ENCODE data around the gene SMYD3. TPM values are rescaled to one million over a fixed set of nuclear protein-coding genes. Genes with fewer than 3 reads are reported as not detected.

The SMYD3 gene
- polyA plus RNA-seq, 1 experiment, result 39.9 TPM

DNA sequence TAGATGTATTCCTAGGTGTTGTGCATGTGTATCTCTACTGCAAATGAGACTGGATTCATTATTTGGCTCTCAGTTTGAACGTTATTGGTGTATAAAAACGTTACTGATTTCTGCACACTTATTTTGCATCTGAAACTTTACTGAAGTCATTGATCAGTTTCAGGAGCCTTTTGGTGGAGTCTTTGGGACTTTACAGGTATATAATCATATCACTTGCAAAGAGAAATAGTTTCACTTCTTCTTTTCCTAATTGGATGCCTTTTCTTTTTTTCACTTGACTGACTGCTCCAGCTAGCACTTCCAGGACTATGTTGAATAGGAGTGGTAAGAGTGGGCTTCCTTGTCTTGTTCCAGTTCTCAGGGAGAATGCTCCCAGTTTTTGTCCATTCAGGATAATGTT is 252.2 kb downstream of the SMYD3 start:
- ChIA-PET POLR2A (no interaction called here), CTCF (no interaction called here)
- no peaks in the 10 kb centered on the region for H3K27me3 ChIP-seq (ENCODE audit: control insufficient read depth, insufficient read depth, low read length)

DNA sequence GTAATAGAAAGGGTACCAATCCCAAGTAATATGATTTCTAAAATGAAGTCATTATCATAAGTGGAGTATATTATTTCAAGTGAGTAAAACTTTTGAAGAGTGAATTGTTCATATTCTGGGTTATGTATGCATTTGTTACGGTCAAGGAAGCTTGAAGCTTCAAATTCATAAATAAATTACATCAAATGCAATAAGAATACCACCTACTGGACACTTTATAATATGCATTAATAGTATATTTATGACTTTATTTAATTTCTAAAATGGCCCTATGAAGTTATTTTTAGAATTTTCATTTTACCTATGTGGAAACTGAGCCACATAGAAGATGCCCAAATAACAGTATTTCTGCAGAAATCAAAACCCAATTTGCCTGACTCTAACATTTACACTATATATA is 260.6 kb downstream of the SMYD3 start:
- no peak for DNase-seq (ENCODE audit: low read depth, low spot score)
- Histone ChIP-seq H3K27ac (ENCODE audit: low read depth, low read length) (no peak overlapping the region), H3K4me3 (ENCODE audit: low read depth, low read length) (no peak overlapping the region), H3K27me3 (ENCODE audit: control insufficient read depth, insufficient read depth, low read length) (no peaks in the 10 kb centered on the region), H3K9me3 (ENCODE audit: control insufficient read depth, insufficient read depth, low read length) (no peaks in the 10 kb centered on the region)
- ChIA-PET POLR2A (no interaction called here), CTCF (interaction anchor here (0.7 to 1.2 kb wide), 2 partner anchors 18 to 233 kb away, joined by 3 read pairs; no protein-coding TSS in a partner anchor)
- TF ChIP-seq, protein P1, sequence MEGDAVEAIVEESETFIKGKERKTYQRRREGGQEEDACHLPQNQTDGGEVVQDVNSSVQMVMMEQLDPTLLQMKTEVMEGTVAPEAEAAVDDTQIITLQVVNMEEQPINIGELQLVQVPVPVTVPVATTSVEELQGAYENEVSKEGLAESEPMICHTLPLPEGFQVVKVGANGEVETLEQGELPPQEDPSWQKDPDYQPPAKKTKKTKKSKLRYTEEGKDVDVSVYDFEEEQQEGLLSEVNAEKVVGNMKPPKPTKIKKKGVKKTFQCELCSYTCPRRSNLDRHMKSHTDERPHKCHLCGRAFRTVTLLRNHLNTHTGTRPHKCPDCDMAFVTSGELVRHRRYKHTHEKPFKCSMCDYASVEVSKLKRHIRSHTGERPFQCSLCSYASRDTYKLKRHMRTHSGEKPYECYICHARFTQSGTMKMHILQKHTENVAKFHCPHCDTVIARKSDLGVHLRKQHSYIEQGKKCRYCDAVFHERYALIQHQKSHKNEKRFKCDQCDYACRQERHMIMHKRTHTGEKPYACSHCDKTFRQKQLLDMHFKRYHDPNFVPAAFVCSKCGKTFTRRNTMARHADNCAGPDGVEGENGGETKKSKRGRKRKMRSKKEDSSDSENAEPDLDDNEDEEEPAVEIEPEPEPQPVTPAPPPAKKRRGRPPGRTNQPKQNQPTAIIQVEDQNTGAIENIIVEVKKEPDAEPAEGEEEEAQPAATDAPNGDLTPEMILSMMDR (IDR thresholded peaks at IDR 0.05; ENCODE audit: low read depth, low read length), result no peak

More for the DNA sequence above, 252.2 kb downstream of the SMYD3 start:
- Histone ChIP-seq H3K9me3 (ENCODE audit: control insufficient read depth, insufficient read depth, low read length) (no peaks in the 10 kb centered on the region), H3K27ac (ENCODE audit: low read depth, low read length) (no peak overlapping the region), H3K4me3 (ENCODE audit: low read depth, low read length) (no peak overlapping the region)
- TF ChIP-seq, protein P1 (IDR thresholded peaks at IDR 0.05; ENCODE audit: low read depth, low read length), result no peak
- DNase-seq (ENCODE audit: low read depth, low spot score), result no peak

DNA sequence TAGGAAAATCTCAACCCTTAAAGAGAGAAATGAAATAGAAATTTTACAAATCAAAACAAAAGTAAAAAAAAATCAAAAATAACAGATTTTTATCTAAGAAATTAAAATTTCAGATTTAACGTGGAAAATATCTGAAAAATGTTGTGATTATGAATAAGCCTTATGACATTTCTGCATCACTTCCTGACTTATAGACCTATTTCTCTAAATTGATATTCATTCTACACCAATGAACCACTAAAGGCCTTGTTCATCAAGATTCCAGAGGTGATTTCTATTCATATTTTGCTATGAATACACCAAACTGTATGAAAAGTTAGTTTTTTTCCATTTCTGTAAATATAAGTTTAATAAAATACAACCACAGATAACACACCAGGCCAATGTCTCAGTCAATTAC is 261.5 kb downstream of the SMYD3 start:
- H3K4me3 ChIP-seq (ENCODE audit: low read depth, low read length), result no peak overlapping the region
- ChIA-PET POLR2A (no interaction called here), CTCF (interaction anchor here (1.2 kb wide), 1 partner anchor 232 kb away, joined by 3 read pairs; no protein-coding TSS in a partner anchor)
- DNase-seq (ENCODE audit: low read depth, low spot score), result no peak
- H3K27ac ChIP-seq (ENCODE audit: low read depth, low read length), result no peak overlapping the region
- TF ChIP-seq, protein P1 (IDR thresholded peaks at IDR 0.05; ENCODE audit: low read depth, low read length), result no peak
- H3K9me3 ChIP-seq (ENCODE audit: control insufficient read depth, insufficient read depth, low read length), result no peaks in the 10 kb centered on the region
- no peaks in the 10 kb centered on the region for H3K27me3 ChIP-seq (ENCODE audit: control insufficient read depth, insufficient read depth, low read length)

DNA sequence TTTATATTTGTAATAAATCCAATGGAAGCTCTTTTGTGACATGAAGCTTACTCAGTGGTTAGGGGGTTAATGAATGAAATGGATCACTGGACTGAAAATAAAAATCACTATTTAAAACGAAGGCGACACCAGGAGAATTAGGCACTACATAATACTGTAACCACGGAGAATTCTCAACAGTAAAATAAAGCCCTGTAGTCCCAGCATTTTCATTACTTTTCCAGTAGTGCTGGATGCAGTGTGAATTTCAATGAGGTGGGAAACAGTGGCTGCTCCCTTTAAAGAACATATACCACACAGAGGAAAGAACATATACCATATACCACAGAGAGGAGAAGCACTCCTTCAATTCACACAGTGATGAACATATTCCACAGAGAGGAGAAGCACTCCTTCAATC is 275.0 kb downstream of the SMYD3 start:
- CTCF ChIA-PET, result no interaction called here
- Histone ChIP-seq H3K9me3 (ENCODE audit: control insufficient read depth, insufficient read depth, low read length) (no peaks in the 10 kb centered on the region), H3K27ac (ENCODE audit: low read depth, low read length) (no peak overlapping the region), H3K4me3 (ENCODE audit: low read depth, low read length) (no peak overlapping the region), H3K27me3 (ENCODE audit: control insufficient read depth, insufficient read depth, low read length) (no peaks in the 10 kb centered on the region)
- POLR2A ChIA-PET, result no interaction called here
- TF ChIP-seq, protein P1 (IDR thresholded peaks at IDR 0.05; ENCODE audit: low read depth, low read length), result no peak
- no peak for DNase-seq (ENCODE audit: low read depth, low spot score)

DNA sequence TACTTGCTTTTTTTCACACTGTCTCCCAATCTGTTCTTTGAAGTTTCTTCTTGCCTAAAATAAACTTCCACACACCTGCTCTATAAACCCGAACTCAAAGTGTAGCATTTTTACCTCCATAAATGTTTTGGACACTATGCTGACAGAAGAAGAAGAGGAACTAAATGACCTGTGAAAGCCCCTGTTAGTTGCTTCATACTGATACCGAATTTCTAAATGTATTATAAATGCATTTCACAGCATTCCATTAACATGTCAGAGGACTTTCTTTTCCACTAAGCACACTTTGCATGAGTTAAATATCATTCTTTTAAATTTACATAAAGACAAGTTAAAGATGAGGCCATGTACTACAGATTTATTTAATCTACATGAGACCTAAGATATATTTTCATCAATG is 281.0 kb downstream of the SMYD3 start:
- TF ChIP-seq, protein P1 (IDR thresholded peaks at IDR 0.05; ENCODE audit: low read depth, low read length), result no peak
- Histone ChIP-seq H3K27ac (ENCODE audit: low read depth, low read length) (no peak overlapping the region), H3K9me3 (ENCODE audit: control insufficient read depth, insufficient read depth, low read length) (peaks cover 7% of the 10 kb centered on the region), H3K4me3 (ENCODE audit: low read depth, low read length) (no peak overlapping the region), H3K27me3 (ENCODE audit: control insufficient read depth, insufficient read depth, low read length) (no peaks in the 10 kb centered on the region)
- POLR2A ChIA-PET, result no interaction called here
- DNase-seq (ENCODE audit: low read depth, low spot score), result no peak
- CTCF ChIA-PET, result no interaction called here
